GM18498 (cell line): Measurements from ENCODE around the gene TDRD12.
"Not testable (repeated sequence)": the region's sequence is repeated elsewhere in the genome, so short reads cannot be mapped to it uniquely, and the experiment has no call there.

Experiments used
- ATAC-seq: cut with Tn5 transposase; IDR thresholded peaks from one replicate; pipeline ENCODE4 v1.9.1; 2021; ENCODE audit warnings: mild to moderate bottlenecking, moderate library complexity; ENCODE audit not compliant: unreplicated experiment

Gene TDRD12

DNA sequence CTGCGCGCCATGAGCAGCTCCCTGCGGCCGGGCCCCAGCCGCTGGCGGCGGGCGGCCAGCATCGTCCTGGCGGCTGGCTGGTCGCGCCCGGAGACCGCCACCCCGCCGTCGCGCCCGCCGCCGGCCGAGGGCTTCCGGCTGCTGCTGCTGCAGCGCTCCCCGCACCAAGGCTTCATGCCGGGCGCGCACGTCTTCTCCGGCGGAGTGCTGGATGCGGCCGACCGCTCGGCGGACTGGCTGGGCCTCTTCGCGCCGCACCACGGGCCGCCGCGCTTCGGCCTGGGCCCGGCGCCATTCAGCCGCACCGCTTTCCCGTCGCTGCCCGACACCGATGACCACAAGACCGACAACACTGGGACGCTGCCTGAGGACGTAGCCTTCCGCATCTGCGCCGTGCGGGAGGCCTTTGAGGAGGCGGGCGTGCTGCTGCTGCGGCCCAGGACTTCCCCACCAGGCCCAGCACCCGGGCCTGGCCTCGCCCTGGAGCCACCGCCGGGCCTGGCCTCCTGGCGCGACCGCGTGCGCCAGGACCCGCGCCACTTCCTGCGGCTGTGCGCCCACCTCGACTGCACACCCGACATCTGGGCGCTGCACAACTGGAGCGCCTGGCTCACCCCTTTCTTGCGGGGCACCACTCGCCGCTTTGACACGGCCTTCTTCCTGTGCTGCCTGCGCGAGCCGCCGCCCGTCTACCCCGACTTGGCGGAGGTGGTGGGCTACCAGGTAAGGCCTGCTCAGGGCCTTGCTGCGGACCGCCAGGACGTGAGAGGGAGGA lies 27.4 kb upstream of the TDRD12 start:
- ATAC-seq, result peak; percentile 71

DNA sequence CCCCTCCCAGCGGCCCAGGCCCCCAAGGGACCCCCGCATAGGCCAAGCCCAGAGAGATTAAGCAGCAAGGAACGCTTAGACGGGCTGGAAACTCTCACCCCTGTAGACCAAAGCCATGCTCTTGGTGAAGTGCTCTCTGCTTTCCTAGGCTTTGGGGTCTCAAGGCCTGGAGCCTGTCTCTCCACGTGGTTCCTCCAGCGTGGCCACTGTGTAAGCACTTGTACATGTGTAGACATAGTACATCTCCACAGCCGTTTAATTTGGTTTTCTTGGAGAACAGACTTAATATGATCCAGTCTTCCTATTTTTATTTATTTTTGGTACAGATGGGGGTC lies 26.9 kb upstream of the TDRD12 start:
- peak; percentile 2 for ATAC-seq

DNA sequence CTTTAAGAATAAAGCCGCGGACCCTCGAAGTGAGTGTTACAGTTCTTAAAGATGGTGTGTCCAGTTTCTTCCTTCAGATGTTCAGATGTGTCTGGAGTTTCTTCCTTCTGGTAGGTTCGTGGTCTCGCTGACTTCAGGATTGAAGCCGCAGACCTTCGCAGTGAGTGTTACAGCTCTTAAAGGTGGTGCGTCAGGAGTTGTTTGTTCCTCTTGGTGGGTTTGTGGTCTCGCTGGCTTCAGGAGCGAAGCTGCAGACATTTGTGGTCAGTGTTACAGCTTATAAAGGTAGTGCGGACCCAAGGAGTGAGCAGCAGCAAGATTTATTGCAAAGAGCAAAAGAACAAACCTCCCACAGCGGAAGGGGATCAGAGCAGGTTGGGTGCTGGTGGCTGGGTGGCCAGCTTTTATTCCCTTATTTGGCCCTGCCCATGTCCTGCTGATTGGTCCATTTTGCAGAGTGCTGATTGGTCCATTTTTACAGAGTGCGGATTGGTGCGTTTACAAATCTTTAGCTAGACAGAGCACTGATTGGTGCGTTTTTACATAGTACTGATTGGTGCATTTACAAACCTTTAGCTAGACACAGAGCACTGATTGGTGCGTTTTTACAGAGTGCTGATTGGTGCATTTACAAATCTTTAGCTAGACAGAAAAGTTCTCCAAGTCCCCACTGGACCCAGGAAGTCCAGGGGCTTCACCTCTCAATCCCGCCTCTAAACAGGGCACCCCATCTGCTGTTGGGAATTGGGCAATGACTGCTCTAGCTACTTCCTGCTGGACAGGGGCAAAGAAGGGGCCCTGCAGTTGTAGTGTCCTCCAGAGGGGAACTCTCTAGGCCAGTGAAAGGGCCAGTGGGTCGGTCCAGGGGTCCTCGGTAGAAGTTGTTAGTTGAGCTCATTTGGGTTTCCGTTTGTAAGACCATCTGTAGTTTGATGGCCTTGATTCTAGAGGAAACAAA lies 26.1 kb upstream of the TDRD12 start:
- ATAC-seq, result not testable (repeated sequence)

DNA sequence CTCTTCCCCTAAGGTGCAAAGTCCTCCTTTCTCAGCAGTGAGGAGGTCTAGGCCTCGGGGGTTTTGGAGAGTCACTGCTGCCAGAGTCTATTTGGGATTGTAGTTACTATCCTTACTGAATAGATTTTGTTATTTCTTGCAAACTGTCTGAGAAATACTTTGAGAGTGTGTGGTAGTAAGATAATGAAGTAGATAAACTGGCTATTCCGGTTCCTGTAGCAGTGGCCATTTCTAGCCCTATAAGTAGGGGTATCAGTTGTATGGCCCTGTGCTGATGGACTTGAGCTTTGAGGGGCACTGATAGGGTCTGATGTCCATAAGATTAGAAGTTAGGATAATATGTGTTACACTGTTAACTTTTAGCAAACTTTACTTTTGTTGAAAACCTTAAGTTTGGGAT lies 25.3 kb upstream of the TDRD12 start:
- ATAC-seq, result not testable (repeated sequence)

GRCh38 chr19:32694851-32695250 lies 24.7 kb upstream of the TDRD12 start:
- not testable (repeated sequence) for ATAC-seq

DNA sequence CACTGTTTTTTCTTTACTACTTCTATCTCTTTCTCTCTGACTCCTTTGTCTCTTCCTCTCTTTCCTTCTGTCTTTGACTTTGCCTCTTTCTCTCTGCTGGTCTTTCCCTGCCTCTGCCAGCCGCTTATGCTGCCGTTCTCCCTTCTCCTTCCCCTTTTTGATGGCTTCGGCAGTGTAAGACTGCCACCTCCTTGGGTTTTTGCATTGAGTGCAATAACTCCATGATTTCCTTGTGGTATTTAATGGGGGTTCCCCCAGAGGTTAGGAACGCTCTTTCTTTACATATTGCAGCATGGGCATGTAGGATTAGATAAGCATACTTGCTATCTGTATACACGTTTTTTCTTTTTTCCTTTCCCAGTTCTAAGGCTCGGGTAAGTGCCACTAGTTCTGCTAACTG lies 24.1 kb upstream of the TDRD12 start:
- ATAC-seq, result not testable (repeated sequence)

DNA sequence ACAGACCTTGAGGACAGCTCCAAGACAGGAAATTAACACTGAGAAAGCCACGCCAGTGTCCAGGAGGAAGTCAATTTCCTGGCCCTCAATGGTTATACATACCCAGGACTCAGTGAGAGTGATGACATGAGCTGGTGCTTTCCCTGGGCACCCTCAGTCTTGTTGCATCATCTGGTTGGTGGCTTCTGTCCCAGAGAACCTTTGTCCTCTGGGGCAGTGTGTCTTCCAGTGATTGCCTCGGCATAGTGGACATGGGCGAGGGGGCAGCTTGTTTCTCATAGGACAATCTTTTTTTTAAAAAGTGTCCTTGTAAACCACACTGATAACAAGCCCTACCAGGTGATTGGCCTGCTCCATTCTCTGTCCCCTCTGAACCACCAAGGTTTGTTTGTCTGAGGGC lies 22.8 kb upstream of the TDRD12 start:
- ATAC-seq, result not testable (repeated sequence)

- not testable (repeated sequence) for ATAC-seq
These were observed 19.4 kb upstream of the TDRD12 start for GRCh38 chr19:32700129-32700528.

DNA sequence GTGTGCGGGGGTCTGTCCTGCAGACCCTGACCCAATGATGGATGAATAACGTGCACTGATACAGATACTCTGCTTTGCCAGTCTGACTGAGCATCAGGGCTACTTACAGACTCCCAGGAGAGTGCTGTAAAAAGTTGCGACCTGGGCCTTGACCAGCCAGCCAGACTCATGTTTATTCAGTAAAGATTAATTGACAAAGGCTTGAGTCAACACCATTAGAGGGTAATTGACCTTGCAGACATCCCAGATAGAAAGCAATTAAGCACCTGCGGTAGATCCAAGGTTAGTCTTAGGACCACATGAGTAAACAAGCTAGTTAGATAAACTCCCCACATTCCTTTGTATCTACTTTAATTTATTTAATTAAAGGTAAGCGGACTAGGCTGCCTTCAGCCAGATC lies 17.6 kb upstream of the TDRD12 start:
- no peak for ATAC-seq

DNA sequence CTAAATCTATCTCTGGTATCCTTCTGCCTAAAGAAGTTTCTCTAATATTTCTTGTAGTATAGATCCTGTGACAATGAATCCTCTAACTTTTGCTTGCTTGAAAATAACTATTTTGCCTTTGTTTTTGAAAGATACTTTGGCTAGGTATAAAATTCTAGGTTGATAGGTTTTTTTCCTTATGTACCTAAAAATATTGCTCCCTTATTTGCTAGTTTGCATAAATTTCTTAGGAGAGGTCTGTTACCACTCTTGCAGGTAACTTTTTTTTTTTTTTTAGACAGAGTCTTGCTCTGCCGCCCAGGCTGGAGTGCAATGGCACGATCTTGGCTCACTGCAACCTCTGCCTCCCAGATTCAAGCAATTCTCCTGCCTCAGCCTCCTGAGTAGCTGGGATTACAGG lies 15.6 kb upstream of the TDRD12 start:
- ATAC-seq, result not testable (repeated sequence)

DNA sequence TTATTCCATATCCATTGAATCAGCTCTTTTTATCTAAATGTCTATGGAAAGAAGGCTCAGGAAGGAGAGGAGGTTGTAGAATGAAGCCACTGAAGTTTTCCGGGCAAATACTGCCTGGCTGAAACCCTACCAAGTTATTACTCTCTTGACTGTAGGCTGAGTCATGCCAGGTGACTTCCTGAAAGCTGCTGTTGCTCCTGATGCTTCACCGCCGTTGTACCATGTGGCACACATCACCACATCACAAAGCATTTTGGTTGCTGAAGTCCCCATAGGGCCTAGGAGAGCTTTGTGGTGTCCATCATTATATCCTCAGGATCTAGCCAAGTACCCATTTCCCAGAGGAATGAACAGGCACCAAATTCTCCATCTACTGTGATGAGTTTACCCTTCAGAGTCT lies 11.1 kb upstream of the TDRD12 start:
- no peak for ATAC-seq

- ATAC-seq, result no peak
These were observed 10.5 kb upstream of the TDRD12 start for GRCh38 chr19:32709032-32709431.

DNA sequence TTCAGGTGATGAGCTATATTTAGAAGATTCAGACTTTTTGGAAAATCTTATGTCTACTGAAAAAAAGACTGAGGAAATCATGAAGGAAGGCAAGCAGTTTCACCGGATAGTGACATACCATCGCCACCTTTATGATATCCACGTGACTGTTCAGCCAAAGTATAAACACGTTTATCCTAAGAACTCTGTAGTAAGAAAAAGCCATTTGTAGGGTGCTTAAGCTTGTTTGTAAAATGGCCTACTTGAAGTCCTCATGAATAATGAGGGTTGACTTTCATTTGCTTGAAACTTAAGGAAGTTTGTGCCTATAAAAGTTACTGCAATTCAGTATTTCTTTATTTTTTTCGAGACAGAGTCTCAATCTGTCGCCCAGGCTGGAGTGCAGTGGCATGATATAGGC lies 7.8 kb upstream of the TDRD12 start:
- no peak for ATAC-seq

DNA sequence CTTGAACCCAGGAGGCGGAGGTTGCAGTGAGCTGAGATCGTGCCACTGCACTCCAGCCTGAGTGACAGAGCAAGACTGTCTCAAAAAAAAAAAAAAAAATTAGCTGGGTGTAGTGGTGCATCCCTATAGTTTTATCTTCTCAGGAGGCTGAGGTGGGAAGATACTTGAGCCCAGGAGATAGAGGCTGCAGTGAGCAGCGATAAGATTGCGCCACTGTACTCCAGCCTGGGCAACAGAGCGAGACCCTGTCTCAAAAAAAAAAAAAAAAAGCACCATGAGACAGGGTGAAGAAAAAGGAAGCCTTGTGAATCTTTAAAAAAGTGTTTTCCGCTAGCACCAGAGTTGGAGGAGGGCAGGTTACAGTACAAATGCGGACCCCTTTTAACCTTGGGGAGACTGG lies 3.4 kb upstream of the TDRD12 start:
- not testable (repeated sequence) for ATAC-seq

GRCh38 chr19:32717496-32717895 lies 2.1 kb upstream of the TDRD12 start:
- ATAC-seq, result no peak

DNA sequence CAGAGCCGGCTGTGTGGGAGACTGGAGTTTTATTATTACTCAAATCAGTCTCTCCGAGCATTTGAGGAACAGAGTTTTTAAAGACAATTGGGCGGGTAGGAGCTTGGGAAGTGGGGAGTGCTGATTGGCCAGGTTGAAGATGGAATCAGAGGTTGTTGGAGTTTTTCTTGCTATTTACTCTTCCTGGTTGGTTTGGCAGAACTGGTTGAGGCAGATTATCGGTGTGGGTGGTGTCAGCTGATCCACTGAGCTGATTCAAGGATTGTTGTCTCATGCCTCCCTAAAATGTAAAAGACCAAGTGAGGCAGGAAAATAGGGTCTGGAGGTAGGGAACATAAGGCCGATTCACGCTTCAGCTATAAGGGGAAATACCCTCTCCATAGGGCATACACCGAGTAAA lies 1.3 kb upstream of the TDRD12 start:
- ATAC-seq, result no peak

GRCh38 chr19:32720216-32720935 lies 809 bp downstream of the TDRD12 start:
- ATAC-seq, result no peak

GRCh38 chr19:32720936-32721250 lies 1.3 kb downstream of the TDRD12 start:
- no peak for ATAC-seq

- no peak for ATAC-seq
These were observed 16.4 kb downstream of the TDRD12 start for GRCh38 chr19:32735936-32736335.

DNA sequence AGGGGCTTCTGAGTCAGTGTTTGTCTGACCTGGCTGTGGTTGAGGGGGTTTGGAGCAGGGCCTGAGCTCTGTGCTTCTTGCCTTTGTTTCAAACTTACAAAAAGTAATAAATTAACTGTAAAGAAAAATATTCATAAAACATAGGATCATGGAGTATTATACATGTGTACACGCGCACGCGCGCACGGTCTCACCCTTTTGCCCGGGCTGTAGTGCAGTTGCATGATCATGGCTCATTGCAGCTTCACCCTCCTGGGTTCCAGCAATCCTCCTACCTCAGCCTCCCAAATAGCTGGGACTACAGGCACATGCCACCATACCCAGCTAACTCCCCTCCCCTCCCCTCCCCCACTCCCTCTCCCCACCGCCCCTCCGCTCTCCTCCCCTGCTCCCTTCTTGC lies 23.5 kb downstream of the TDRD12 start:
- no peak for ATAC-seq

DNA sequence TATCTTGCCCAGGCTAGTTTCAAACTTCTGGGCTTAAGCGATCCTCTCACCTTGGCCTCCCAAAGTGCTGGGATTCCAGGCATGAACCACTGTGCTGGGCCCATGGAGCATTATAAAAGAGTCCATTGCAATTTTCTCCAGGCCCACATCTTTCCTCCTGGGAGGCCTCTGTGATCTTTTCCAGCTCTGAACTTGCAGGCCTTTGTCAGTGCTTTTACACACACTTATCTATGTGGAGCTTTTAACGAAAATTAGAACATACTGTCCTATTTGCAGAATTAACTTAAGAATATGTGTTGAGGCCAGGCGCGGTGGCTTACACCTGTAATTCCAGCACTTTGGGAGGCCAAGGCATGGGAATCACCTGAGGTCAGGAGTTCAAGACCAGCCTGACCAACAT lies 23.9 kb downstream of the TDRD12 start:
- ATAC-seq, result no peak
